Measurements from ENCODE around the gene PRKCE.

- TF ChIP-seq POLR2AphosphoS5 (IDR thresholded peaks at IDR 0.05) (no peak), POLR2A (IDR thresholded peaks at IDR 0.05) (no peak)
- TF ChIP-seq, protein P1, sequence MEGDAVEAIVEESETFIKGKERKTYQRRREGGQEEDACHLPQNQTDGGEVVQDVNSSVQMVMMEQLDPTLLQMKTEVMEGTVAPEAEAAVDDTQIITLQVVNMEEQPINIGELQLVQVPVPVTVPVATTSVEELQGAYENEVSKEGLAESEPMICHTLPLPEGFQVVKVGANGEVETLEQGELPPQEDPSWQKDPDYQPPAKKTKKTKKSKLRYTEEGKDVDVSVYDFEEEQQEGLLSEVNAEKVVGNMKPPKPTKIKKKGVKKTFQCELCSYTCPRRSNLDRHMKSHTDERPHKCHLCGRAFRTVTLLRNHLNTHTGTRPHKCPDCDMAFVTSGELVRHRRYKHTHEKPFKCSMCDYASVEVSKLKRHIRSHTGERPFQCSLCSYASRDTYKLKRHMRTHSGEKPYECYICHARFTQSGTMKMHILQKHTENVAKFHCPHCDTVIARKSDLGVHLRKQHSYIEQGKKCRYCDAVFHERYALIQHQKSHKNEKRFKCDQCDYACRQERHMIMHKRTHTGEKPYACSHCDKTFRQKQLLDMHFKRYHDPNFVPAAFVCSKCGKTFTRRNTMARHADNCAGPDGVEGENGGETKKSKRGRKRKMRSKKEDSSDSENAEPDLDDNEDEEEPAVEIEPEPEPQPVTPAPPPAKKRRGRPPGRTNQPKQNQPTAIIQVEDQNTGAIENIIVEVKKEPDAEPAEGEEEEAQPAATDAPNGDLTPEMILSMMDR (IDR thresholded peaks at IDR 0.05) = no peak
Observed at GRCh38 chr2:45984366-45984765, 332.9 kb downstream of the PRKCE start.
